Ishikawa (cell line): ENCODE measurements around the gene SSBP3.

Experiments
- CEBPB ChIP-seq: IDR thresholded peaks from 2 replicates; pipeline ENCODE4 v1.6.1; 2012
- CREB1 ChIP-seq: IDR thresholded peaks from 2 replicates; pipeline ENCODE4 v1.6.1; 2012; ENCODE audit warnings: low read depth
- EGR1 ChIP-seq: IDR thresholded peaks from 2 replicates; pipeline ENCODE4 v1.6.1; 2012
- EP300 ChIP-seq: IDR thresholded peaks from 2 replicates; pipeline ENCODE4 v1.6.1; 2012; ENCODE audit warnings: borderline replicate concordance
- FOXM1 ChIP-seq: IDR thresholded peaks from 2 replicates; pipeline ENCODE4 v1.6.1; 2012; ENCODE audit warnings: low read depth, borderline replicate concordance
- NFIC ChIP-seq: IDR thresholded peaks from 2 replicates; pipeline ENCODE4 v1.6.1; 2012
- RAD21 ChIP-seq: IDR thresholded peaks from 2 replicates; pipeline ENCODE4 v1.6.1; 2012; ENCODE audit warnings: low read depth
- TAF1 ChIP-seq: IDR thresholded peaks from 2 replicates; pipeline ENCODE4 v1.6.1; 2012; ENCODE audit warnings: low read depth, mild to moderate bottlenecking
- TCF12 ChIP-seq: IDR thresholded peaks from 2 replicates; pipeline ENCODE4 v1.6.1; 2012; ENCODE audit warnings: low read depth
- TEAD4 ChIP-seq: IDR thresholded peaks from 2 replicates; pipeline ENCODE4 v1.6.1; 2012
- YY1 ChIP-seq: IDR thresholded peaks from 2 replicates; pipeline ENCODE4 v1.6.1; 2012; ENCODE audit warnings: low read depth
- ZBTB7A ChIP-seq: IDR thresholded peaks from 2 replicates; pipeline ENCODE4 v1.6.1; 2012; ENCODE audit warnings: low read depth
- TF ChIP-seq, protein P1 (sequence below): IDR thresholded peaks from 2 replicates; pipeline ENCODE4 v1.6.1; 2012
- TF ChIP-seq, protein P2 (sequence below): IDR thresholded peaks from 2 replicates; pipeline ENCODE4 v1.6.1; 2012
- TF ChIP-seq, protein P3 (sequence below): IDR thresholded peaks from 2 replicates; pipeline ENCODE4 v1.6.1; 2012; ENCODE audit warnings: low read depth, mild to moderate bottlenecking

SSBP3 gene

DNA sequence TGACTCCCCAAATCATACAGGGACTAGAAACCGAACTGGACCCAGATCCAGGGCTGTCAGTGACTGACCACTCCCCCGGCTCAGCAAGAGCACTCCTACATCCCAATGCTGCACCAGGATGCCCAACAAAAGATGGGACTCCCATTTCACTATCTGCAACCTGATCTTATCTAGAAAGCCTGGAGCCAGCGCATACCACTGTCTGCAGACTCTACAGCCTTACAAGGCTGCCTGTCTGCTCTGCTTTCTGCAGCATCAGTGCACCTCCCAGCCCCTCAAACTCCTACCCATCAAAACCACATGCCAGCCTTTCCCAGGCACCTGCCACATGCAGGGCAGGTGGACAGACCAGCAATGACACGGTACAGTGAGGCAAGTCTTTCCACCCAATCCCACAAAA lies 52.2 kb downstream of the SSBP3 start:
- TF ChIP-seq CEBPB = no peak
- TF ChIP-seq YY1 = no peak
- TF ChIP-seq EP300 = no peak
- TF ChIP-seq EGR1 = no peak

DNA sequence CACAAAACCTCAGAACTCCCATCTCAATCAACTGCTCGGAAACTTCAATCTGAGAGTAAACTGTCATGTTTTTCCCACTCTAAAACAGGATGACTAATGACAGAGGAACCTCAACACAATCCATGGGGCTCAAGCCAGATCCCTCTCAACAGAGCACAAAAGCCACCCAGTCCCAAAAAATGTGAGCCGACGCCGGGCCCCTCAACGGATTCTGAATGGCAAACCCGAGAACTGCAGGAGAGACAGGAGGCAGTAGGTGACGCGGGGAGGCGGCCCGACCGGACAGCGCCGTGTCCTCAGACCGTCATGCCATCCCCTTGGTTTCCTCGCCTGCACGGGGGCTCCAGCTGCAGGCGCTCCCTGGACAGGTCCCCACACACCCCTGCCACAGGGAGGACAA lies 53.4 kb downstream of the SSBP3 start:
- TF ChIP-seq TAF1 (no peak), EGR1 (no peak), CREB1 (no peak), TCF12 (no peak), ZBTB7A (no peak), EP300 (no peak), NFIC (no peak), FOXM1 (no peak)
- TF ChIP-seq, protein P1, sequence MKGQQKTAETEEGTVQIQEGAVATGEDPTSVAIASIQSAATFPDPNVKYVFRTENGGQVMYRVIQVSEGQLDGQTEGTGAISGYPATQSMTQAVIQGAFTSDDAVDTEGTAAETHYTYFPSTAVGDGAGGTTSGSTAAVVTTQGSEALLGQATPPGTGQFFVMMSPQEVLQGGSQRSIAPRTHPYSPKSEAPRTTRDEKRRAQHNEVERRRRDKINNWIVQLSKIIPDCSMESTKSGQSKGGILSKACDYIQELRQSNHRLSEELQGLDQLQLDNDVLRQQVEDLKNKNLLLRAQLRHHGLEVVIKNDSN = no peak
- TF ChIP-seq, protein P2, sequence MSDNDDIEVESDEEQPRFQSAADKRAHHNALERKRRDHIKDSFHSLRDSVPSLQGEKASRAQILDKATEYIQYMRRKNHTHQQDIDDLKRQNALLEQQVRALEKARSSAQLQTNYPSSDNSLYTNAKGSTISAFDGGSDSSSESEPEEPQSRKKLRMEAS = no peak

DNA sequence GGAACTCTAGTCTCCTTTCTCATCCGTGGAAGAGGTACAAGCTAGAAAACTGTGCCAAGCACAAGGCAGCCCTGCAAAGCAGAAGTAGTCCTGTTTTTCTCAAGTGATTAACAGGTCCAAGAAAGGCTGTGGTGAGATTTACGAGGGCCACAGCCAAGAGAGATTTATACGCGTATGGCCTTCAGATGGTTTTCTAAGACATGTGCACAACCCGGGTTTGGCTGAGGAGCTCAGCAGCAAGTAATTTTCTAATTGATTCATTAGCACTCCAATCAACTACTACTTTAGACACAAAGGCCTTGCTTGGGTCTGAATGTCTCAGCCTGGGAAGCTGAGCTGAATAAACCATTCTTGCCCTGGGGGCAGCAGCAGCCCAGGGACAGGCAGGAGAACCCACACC lies 55.8 kb downstream of the SSBP3 start:
- TF ChIP-seq TEAD4 = no peak

DNA sequence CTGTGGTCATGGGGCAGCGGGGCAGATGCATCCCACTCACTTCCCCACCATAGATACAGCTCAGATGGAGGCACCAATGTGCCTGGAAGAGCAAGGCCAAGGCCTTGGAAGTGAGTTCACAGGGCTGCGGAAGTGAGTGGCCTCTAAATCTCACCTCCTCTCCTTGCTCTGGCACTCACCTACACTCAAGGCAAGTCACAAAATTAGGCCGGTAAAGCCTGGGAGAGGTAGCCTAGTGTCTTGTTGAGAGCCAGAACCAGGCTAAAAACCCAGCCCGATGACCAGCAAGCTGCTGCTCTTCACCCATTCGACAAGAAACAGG lies 57.5 kb downstream of the SSBP3 start:
- TF ChIP-seq TCF12 (no peak), ZBTB7A (no peak), FOXM1 (no peak), EGR1 (no peak), EP300 (no peak), CEBPB (no peak), RAD21 (no peak), NFIC (no peak), CREB1 (no peak), TAF1 (no peak), YY1 (no peak)
- TF ChIP-seq, protein P1 = no peak
- TF ChIP-seq, protein P3, sequence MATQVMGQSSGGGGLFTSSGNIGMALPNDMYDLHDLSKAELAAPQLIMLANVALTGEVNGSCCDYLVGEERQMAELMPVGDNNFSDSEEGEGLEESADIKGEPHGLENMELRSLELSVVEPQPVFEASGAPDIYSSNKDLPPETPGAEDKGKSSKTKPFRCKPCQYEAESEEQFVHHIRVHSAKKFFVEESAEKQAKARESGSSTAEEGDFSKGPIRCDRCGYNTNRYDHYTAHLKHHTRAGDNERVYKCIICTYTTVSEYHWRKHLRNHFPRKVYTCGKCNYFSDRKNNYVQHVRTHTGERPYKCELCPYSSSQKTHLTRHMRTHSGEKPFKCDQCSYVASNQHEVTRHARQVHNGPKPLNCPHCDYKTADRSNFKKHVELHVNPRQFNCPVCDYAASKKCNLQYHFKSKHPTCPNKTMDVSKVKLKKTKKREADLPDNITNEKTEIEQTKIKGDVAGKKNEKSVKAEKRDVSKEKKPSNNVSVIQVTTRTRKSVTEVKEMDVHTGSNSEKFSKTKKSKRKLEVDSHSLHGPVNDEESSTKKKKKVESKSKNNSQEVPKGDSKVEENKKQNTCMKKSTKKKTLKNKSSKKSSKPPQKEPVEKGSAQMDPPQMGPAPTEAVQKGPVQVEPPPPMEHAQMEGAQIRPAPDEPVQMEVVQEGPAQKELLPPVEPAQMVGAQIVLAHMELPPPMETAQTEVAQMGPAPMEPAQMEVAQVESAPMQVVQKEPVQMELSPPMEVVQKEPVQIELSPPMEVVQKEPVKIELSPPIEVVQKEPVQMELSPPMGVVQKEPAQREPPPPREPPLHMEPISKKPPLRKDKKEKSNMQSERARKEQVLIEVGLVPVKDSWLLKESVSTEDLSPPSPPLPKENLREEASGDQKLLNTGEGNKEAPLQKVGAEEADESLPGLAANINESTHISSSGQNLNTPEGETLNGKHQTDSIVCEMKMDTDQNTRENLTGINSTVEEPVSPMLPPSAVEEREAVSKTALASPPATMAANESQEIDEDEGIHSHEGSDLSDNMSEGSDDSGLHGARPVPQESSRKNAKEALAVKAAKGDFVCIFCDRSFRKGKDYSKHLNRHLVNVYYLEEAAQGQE = no peak
- TF ChIP-seq, protein P2 = no peak

DNA sequence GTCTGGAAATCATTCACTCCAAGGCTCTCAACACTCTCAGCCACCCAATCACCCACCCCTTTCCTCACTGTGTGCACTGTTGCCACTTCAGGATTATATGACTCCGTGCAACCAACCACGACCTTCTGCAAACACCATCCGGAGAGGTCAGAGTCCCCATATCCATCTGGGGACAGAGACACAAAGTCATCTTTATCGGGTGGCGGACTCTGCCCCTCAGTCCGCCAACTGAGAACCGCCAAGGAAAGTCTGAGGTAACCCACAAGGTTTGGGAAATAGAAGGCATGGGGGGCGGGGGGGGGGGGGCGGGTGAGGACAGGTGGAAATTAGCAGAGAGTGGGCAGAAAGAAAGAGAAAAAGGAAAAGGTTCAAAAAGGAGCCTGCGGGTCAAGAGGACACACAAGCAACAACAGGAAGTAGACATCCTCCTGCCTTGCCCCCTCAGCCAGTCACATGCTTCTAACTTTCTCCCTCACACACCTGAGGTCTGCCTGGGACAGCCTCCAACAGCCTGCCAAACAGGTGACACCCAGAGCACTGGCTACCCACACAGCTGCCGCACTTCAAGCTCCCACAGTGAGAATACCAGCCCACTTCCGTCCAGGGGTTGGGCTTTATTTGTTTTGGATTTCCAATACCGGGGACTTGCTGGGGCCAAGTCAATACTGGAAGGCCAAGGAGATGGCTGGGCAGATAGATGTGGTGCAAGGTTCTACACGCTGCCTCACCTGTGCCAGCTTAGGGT lies 58.1 kb downstream of the SSBP3 start:
- TF ChIP-seq TAF1 = no peak
- TF ChIP-seq, protein P3 = no peak
- TF ChIP-seq TCF12 = no peak
- TF ChIP-seq, protein P1 = no peak
- TF ChIP-seq EGR1 = no peak
- TF ChIP-seq FOXM1 = no peak

DNA sequence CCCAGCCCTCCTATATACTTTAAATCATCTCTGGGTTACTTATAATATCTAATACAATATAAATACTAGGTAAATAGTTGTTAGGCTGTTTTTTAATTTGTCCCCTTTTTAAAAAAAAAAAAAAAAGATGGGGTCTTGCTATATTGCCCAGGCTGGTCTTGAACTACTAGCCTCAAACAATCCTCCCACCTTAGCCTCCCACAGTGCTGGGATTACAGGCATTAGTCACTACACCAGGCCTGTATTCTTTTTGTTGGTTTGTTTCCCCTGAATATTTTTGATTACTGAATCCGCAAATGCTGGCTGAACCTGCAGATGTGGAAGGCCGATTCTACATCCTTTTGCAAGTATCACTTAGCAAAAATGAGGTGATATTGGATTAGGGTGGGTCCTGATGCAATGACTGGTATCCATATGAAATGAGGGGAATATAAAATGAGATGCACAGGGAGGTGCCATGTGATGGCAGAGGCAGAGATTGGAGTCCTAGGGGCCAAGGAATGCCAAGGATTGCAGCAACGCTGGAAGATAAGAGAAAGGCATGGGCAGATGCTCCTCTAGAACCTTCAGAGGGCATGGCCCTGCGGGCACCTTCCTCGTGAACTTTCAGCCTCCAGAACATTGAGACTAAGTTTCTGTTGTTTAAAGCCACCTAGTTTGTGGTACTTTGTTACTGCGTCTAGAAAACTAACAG lies 58.8 kb downstream of the SSBP3 start:
- TF ChIP-seq TCF12 (no peak), TEAD4 (no peak), NFIC (no peak), CEBPB (no peak), TAF1 (no peak), YY1 (no peak), EGR1 (no peak), FOXM1 (no peak), RAD21 (no peak), CREB1 (no peak), ZBTB7A (no peak), EP300 (no peak)
- TF ChIP-seq, protein P1 = no peak
- TF ChIP-seq, protein P2 = no peak
- TF ChIP-seq, protein P3 = no peak
